ENCODE data around the gene RIMS1. TPM values are rescaled to one million over a fixed set of nuclear protein-coding genes. Genes with fewer than 3 reads are reported as not detected.

Gene RIMS1
- total RNA-seq, 1 experiment from 2014 or later: not detected

DNA sequence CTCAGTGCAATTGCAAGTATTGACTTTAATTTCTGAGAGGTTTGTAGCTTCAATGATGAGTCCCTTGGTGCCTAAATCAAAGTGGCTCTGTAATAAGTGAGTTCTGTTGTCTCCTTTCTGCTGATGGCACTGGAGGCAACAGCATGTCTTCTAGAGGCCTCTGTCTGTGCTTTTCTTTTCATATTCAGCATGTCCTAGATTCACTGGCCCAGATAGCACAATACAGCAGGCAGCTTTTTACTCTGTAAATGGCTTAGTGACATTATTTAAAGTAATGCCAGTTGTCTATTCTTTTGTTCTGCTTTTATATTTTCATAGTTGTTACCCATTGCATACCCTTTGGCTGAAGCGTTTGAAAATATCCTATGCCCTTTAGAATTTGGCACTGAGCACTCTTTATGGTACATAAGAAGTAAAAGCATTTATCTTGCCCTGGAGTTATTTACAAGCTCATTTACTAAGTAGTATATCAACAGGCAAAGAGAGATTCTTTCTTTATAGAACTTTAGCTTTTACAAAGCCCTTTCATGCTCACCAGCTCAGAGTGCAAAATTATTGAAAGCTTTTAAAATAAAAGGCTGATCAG lies 464.0 kb downstream of the RIMS1 start:
- DNase-seq (ENCODE audit: low read depth, low spot score): no peak
- in situ Hi-C loops (cut with HindIII; ENCODE audit: low pct_unique_long_range_greater_than_20kb, low sequenced_read_pairs): no loop called here

DNA sequence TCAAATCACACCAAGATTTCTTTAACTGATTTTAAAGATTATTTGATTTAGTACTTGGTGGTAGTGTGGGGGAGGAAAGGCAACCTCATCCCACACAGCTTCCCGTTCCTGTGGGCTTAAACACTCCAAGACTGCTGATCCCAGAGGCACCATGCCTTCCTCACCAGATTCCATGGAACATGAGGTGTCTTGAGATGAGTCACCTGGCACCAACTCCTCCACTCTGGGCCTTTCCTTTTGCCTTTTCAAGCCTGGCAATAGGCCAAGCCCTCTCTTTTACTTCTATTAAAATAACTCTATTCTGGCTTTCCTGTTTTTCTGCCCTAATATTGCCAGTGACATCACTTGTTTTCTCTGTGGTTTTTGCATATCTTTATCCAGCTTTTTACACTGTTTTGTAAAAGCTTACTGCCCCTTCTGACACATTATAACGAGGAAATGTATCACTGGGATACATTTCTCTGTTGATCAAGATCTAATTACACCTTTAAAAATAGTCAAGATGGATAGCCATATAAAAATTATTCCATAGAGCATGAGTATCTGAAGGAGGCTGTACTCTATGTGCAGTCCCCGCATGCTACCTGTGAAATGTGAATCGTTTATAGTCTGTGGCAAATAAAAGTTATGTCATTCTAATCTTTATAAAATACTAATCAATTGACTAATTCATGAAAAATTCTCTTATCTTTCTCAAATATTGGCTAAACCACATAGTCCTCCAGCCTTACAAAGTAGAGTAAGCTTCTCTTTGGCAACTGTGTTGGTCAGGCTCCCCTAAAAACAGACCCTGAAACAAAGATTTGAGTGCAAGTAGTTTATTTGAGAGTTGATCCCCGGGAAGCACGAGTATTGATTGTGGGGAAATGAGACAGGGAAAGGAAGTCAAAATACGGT lies 477.7 kb downstream of the RIMS1 start:
- DNase-seq (ENCODE audit: low read depth, low spot score): no peak
- in situ Hi-C loops (cut with HindIII; ENCODE audit: low pct_unique_long_range_greater_than_20kb, low sequenced_read_pairs): no loop called here

DNA sequence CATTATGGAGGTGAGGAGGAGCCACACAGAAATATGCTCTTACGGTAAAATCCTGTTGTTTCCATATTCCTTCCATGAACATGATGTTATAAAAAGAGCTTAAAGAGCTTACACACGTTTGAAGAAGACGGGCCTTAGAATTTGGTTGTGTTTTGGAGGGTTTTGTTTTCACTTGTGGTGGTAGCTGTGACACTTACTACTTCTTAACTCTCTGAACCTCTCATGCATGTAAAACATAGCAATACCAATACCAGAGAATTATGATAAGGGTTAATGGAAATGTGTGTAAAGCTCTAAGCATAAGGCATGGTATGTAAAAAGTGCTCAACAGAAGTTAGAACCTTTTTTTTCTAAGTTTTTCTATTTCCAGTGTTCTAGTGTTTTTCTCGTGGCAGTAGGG lies 479.4 kb downstream of the RIMS1 start:
- no peak for DNase-seq (ENCODE audit: low read depth, low spot score)
- in situ Hi-C loops (cut with HindIII; ENCODE audit: low pct_unique_long_range_greater_than_20kb, low sequenced_read_pairs): no loop called here

DNA sequence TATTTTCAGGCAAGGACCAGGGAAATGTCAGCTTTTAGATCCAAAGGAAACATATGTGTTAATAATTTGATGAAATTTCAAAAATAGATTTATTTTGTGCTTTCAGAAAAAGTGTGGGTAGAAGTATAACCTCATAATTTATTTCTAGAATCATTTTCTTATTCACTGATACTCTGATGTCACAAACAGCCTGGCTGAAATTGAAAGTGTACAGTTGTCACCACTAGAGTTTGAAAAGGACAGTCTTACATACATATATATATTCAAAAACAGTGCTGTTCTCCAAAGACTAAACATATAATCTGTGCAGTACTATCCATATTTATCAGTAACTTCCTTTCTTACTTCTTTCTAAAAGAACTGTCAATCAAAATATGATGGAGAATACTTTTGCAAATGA lies 481.1 kb downstream of the RIMS1 start:
- DNase-seq (ENCODE audit: low read depth, low spot score): no peak
- in situ Hi-C loops (cut with HindIII; ENCODE audit: low pct_unique_long_range_greater_than_20kb, low sequenced_read_pairs): no loop called here

DNA sequence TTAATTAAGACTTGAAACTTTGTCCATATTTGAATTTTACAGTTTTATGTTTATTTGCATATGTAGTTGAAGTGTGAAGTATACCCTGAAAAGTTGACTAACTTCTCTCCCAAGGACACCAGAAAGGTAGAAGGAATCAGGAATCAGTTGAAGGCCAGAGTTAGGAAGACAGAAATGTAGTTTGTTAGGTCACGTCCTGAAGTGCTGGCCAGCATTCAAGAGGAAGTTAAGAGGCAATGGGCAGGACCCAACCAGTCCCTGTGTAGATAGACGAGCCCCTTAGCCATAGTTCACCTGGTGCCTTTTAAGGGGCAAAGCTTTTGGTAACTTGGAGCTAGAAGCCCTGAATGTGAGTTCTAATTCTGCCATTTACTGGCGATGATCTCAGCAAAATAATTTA lies 485.1 kb downstream of the RIMS1 start:
- DNase-seq (ENCODE audit: low read depth, low spot score): no peak
- in situ Hi-C loops (cut with HindIII; ENCODE audit: low pct_unique_long_range_greater_than_20kb, low sequenced_read_pairs): no loop called here

DNA sequence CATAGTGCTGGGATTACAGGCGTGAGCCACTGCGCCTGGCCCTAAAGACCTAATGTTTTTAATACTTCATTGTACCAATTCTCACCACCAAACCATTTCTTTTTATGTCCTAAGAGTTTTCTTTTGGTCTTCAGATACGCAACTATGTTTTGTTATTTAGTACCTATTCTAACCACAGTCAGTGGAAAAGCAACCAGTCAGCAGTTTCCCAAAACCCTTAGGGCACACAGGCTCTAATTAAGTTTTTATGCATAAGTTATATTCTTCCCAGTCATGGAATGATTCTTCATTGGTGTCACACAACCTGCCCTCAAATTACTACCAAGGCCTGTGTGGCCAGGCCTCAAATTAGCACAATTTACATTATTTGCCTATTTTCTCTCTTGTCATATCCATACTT lies 487.8 kb downstream of the RIMS1 start:
- in situ Hi-C loops (cut with HindIII; ENCODE audit: low pct_unique_long_range_greater_than_20kb, low sequenced_read_pairs): no loop called here
- no peak for DNase-seq (ENCODE audit: low read depth, low spot score)

DNA sequence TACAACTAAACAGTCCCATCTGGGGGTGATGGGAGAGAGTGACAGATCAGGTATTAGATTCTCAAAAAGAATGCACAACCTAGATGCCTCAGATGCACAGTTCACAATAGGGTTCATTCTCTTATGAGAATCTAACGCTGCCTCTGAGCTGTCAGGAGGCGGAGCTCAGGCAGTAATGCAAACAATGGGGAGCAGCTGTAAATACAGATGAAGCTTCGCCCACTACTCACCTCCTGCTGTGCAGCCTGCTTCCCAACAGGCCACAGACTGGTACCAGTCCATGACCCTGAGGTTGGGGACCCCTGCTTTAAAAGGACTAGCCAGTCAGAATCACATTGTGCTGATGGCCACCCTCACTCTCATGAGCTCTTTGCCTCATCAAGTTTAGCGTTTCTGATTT lies 488.5 kb downstream of the RIMS1 start:
- in situ Hi-C loops (cut with HindIII; ENCODE audit: low pct_unique_long_range_greater_than_20kb, low sequenced_read_pairs): no loop called here
- DNase-seq (ENCODE audit: low read depth, low spot score): no peak

DNA sequence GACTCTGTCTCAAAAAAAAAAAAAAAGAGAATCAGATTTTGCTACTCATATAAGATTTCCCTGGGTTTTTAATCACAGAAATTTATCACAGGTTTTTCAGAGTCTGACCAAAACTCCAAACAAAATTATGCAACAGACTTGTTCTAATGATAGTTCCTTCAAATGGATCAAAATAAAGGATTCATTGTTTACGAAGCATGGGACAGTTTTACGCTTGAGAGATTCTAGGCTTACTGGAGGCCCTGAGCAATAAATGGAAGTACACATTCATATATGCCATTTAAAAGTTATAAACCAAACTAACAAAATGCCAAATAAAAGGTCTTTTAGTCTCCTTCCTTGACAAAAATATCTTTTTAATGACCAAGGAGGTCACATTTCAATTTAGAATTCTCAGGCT lies 490.4 kb downstream of the RIMS1 start:
- in situ Hi-C loops (cut with HindIII; ENCODE audit: low pct_unique_long_range_greater_than_20kb, low sequenced_read_pairs): no loop called here
- peak; percentile 74 for DNase-seq (ENCODE audit: low read depth, low spot score)

DNA sequence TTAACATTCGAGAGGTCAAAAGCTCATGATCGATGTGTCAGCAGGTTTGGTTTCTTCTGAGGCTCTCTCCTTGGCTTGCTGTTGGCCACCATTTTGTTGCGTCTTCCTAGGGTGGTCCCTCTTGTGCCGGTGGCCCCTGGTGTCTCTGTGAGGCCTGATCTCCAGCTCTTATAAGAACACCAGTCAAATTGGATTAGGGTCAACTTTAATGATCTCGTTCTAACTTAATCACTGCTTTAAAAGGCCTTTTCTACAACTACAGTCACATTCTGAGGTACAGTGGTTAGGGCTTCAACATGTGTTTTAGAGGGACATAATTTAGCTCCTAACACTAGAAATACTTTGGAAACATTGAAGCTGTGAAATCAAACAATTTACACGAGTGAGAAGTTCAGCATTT lies 494.7 kb downstream of the RIMS1 start:
- DNase-seq (ENCODE audit: low read depth, low spot score): no peak
- in situ Hi-C loops (cut with HindIII; ENCODE audit: low pct_unique_long_range_greater_than_20kb, low sequenced_read_pairs): no loop called here

DNA sequence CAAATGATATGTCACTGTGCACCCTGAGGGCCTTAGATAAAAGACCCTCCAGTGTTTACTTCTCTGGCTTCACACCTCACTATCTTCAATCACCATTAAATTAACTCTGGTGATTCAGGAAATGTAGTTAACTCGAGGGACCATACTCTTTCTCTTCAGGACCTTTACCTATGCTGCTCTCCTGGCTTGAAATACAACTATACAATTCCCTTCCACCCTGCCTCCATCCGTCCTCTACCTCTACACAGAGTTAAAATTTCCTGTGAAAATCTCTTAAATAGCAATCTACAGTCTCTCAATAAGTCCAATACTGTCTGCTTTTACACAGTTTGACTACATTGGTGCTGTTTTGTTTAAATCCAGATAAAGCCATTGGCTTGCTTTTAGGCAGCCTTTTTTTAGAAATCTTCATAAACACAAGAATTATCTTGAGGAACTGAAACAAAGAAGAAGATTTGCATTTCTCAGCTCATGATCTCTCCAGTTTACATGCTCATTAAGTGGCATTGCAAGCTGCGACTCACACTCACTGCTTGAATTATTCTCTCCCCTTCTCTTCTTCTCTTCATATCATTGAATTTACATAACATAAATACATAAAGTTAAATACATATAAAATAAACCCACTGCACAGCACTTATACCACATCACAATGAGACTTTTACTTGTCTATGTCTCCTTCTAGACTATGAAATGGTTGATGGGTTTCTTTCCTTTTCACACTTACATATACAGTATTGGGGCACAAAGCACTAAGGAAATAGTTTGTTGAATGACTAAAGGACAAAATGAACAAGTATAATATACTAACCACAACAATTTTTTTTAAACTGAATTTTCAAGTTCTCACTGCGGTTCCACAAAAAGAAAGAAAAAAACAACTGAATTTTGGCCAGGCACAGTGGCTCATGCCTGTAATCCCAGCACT lies 496.5 kb downstream of the RIMS1 start:
- DNase-seq (ENCODE audit: low read depth, low spot score): no peak
- in situ Hi-C loops (cut with HindIII; ENCODE audit: low pct_unique_long_range_greater_than_20kb, low sequenced_read_pairs): no loop called here

DNA sequence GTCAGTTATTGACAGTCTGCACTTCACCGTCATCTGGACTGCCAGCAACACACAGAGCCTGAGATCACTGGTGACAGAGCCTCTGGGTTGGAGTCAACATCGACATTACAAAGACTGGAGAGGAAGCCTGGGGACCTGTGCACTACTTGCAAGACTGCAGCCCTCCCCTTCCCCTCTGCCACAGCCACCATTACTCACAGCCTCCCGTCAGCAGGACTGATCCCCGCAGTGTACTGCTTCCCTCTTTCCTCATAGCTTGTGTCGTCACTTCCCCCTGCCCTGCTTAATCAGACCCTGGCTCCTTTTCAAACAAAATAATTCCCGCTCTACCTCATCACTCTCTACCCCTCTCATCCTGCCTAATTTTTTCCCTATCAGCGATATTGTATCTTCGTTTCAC lies 500.0 kb downstream of the RIMS1 start:
- DNase-seq (ENCODE audit: low read depth, low spot score): no peak

DNA sequence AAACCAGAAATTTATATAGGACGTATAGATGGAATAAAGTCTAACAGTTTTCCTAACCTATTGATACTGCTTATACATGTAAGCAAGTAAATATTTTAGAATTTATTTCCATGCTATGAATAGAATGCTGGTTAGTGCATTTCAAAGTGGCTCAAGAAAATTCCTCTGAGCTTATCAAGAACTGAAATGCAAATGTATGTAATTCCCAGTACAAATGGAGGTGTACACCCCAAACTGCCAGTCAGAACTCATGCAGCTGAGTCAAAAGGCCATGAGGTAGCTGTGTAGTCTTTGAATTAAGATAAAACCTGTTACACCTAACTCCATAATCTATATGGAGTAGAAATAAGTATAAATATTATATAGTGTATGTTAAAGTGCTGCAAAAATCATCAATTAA lies 503.3 kb downstream of the RIMS1 start:
- in situ Hi-C loops (cut with HindIII; ENCODE audit: low pct_unique_long_range_greater_than_20kb, low sequenced_read_pairs): no loop called here
- no peak for DNase-seq (ENCODE audit: low read depth, low spot score)

More for the DNA sequence above, 500.0 kb downstream of the RIMS1 start:
- in situ Hi-C loops (cut with HindIII; ENCODE audit: low pct_unique_long_range_greater_than_20kb, low sequenced_read_pairs): no loop called here

DNA sequence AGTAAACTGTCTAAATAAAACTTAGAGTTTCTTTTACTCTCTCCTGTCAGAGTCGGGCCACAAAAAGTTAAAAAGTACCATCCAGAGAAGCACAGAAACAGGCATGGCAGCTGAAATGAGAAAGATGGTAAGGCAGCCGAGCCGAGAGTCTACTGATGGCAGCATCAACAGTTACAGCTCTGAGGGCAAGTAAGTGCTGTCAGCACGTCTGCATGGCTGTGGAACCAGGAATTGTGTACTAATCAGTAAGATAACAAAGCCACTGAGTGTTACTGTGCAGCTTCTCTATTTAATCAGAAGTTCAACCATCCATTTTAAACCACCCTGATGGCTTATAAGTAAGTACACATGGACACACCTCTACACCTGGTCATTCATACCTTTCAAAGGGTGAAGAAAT lies 504.2 kb downstream of the RIMS1 start:
- in situ Hi-C loops (cut with HindIII; ENCODE audit: low pct_unique_long_range_greater_than_20kb, low sequenced_read_pairs): no loop called here
- DNase-seq (ENCODE audit: low read depth, low spot score): no peak

DNA sequence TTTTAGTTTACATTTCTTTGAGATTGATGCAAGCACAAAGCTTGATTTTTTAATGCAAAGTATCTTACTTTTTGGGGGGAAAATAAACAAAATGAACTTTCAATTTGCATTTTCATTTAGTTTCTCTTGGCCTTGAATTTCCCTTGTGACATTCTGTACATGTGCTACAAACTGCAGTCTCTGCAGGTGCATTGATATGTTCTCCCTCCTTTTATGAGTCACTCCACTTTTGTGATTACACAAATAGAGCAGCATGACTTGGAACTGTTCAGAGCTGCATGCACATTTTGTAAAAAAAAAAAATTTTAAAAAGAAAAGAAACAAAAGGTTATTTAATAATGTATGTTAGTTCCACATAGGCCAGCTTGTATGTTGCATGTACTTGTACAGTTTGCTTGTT lies 515.5 kb downstream of the RIMS1 start:
- DNase-seq (ENCODE audit: low read depth, low spot score): no peak

DNA sequence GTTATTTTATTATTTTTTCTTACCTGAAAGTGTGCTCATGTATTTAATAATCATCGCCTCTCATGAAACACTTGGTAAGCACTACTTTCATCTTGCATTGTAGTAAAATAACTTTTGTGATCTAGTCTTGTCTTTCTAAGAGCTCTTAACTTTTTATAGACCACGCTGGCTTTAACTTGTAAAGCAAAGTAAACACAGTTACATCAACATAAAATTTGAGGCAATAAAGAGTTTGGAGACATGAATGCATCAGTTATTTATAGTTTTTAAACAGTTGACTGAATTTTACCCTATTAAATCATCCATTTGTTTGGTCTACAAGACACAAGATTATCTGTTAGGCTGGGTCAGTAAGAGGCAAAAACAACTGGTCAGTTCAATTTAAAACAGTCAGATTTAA lies 517.1 kb downstream of the RIMS1 start:
- in situ Hi-C loops (cut with HindIII; ENCODE audit: low pct_unique_long_range_greater_than_20kb, low sequenced_read_pairs): no loop called here
- no peak for DNase-seq (ENCODE audit: low read depth, low spot score)

More for the DNA sequence above, 515.5 kb downstream of the RIMS1 start:
- in situ Hi-C loops (cut with HindIII; ENCODE audit: low pct_unique_long_range_greater_than_20kb, low sequenced_read_pairs): no loop called here

DNA sequence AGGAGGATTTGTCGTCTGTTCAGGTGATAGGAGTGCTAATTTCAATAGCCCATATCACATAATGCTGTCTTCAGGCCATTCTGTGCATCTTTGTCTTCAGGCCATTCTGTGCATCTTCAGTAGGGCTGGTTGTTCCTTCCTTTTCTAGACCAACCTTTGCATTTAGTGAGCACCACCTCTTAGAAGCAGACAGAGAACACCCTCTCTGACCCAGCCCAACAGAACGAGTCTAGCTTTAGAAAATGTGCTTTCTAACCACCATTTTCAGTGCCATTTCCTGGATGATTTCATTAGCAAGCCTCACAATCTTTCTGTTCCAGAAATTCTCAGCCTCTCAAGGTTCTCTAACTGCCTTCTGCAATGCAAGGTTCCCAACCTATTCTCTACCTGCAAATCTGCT lies 520.2 kb downstream of the RIMS1 start:
- no peak for DNase-seq (ENCODE audit: low read depth, low spot score)
- in situ Hi-C loops (cut with HindIII; ENCODE audit: low pct_unique_long_range_greater_than_20kb, low sequenced_read_pairs): no loop called here

DNA sequence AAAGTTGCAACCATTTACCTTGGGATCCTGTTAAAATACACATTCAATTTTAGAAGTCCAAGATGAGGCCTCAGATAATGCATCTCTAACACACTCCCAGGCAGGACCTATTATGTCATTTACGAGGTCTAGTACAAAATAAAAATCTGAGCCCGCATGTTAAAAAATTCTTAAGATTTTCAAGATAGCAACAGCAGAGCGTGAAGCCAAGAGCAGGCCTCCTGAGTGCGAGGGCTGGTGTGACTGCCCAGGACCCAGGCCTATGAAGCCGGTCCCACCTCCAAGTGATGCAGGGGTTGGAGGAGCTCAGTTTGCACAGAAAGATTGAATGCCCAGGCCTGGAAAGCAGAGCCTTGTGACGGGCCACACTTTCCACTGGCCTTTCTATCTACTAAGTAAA lies 524.4 kb downstream of the RIMS1 start:
- in situ Hi-C loops (cut with HindIII; ENCODE audit: low pct_unique_long_range_greater_than_20kb, low sequenced_read_pairs): no loop called here
- no peak for DNase-seq (ENCODE audit: low read depth, low spot score)

All from SK-MEL-5 (cell line).